Middle frontal gyrus (tissue), 1 donor: ENCODE measurements around the gene MALL.
"Not testable (repeated sequence)": the region's sequence is repeated elsewhere in the genome, so short reads cannot be mapped to it uniquely, and the experiment has no call there.

Source experiments
- DNase-seq: peaks from one replicate; pipeline ENCODE4 v3.0.0-alpha.2; 2015; ENCODE audit warnings: low spot score; ENCODE audit errors: extremely low spot score

MALL gene

DNA sequence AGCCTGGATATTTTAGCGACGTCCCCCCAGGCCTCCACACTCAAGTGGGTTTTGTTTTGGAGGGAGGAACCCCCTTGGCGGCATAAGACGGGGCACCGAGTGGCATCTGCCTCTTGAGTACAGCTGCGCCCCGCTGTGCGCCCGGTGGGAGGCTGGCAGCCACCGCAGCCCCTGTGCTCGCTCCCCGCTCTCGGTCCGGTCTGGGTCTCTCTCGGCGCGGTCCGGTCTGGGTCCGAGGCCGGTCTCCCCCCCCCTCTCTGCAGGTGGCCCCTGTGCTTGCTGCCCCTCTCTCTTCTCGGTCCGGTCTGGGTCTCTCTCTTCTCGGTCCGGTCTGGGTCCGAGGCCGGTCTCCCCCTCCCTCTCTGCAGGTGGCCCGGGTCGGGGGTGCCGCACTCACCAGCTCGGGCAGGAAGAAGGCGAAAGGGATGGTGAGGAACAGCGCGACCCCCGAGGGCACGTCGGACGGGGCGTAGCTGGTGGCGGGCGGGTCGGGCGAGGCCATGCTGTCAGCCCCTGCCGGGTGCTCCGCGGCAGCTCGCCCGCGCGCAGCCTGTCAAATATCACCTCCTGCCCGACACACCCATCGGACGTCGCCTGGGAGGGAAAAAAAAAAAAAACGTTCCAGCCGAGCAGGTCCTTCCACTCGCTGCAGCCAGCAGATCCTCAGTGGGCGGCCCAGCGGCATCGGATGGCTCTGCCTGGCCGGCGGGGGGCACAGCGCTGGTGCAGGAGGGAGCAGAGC is at the start of gene MALL:
Gene MALL, minus strand, starts transcription at position 532 of the 742 bp plus-strand sequence. Its CDS starts 30 bp downstream, at position 502.
- DNase-seq, result no peak

- peak; percentile 56 for DNase-seq
These were observed 41.7 kb upstream of the MALL start for GRCh38 chr2:110157153-110157793.

- DNase-seq, result not testable (repeated sequence)
These were observed 39.2 kb upstream of the MALL start for GRCh38 chr2:110154828-110155227.

DNA sequence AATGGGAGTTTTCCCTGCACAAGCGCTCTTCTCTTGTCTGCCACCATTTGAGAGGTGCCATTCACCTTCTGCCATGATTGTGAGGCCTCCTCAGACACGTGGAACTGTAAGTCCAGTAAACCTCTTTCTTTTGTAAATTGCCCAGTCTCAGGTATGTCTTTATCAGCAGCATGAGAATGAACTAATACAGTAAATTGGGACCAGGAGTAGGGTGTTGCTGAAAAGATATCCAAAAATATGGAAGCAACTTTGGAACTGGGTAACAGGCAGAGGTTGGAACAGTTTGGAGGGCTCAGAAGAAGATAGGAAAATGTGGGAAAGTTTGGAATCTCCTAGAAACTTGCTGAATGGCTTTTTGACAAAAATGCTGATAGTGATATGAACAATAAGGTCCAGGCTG is 38.6 kb upstream of the MALL start:
- not testable (repeated sequence) for DNase-seq

DNA sequence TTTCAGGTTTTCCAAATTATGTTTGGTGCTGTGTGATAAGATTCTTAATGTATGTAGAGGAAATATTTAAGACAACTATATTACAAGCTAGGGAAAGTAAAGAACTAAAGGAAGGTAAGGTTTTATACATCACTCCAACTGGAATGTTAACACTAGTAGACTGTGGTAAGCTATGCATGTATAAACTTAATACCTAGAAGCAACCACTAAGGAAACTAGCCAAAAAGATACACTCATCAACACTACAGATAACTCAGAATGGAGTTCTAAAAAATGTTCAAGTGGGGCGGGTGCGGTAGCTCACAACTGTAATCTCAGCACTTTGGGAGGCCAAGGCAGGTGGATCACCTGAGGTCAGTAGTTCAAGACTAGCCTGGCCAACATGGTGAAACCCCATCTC is 37.8 kb upstream of the MALL start:
- DNase-seq, result no peak

DNA sequence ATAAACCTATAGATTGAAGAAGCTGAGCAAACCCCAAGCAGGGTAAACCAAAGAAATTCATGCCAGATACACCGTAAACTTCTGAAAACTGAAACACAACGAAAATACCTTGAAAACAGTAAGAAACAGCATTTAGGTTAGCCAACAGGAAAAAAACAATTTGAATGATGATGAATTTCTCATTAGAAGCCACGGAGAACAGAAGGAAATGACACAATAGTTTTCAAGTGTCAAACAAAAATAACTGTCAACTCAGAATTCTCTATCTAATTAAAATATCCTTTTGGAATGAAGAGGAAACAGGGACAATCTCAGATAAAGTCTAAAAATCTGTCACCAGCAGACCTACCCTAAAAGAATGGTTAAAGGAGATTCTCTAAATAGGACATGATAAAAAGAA is 37.3 kb upstream of the MALL start:
- DNase-seq, result no peak

- DNase-seq, result peak; percentile 11
These were observed 34.0 kb upstream of the MALL start for GRCh38 chr2:110149330-110150220.

GRCh38 chr2:110146945-110147332 is 31.3 kb upstream of the MALL start:
- no peak for DNase-seq

DNA sequence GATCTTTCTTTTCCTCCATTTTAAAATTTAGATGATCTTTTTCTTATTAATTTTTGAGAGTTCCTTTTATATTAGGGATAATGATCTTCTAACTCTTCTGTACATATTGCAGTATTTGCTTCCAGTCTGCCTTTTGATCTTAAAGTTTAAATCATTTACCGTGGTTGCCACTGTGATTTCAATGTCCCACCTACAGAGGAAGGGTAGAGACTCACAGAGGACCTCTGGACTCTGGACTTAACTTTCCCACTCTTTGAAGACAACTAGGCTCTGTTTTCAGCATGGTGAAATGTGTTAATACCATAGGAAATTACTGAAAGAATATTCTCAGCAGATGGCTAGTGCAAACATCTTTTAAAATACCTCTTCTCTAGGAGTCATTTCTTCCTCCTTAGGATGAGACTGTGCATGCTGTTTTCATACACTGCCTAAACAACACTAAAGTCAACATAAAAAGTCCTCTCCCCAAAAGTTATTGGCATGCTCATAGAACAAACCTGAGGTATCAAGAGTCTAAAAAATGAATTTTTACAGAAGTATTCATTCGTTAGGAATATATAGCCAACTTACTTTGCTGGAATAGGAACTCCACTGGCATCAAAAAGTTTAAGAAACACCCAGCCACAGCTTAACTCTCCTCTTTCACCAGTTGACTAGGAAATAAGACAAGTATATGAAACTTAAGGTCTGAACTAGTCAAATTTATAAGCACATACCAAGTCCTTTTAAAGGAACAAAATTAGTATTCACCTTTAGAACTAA is 30.7 kb upstream of the MALL start:
- DNase-seq, result no peak

- no peak for DNase-seq
These were observed 28.4 kb upstream of the MALL start for GRCh38 chr2:110143982-110144381.

DNA sequence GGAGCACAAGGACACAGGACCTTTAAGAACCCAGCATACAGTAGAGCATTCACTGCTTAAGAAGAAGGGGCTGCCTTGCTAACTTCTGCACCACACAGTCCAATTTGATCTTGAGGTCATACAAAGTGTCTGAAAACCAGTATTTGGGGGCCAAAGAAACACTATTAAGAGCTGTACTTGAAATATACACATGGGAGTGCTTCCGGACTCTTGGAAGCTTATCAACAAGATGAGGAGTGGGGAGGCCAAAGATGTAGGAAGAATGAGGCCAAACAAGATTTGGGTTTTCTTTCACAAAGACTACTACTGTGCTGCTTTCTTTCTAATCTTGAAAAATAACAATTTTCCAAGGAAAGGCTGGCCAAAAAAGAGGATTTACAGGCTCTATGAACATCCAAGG is 24.8 kb upstream of the MALL start:
- no peak for DNase-seq

GRCh38 chr2:110134025-110134424 is 18.4 kb upstream of the MALL start:
- no peak for DNase-seq

GRCh38 chr2:110131166-110131565 is 15.5 kb upstream of the MALL start:
- no peak for DNase-seq

GRCh38 chr2:110130757-110131156 is 15.1 kb upstream of the MALL start:
- no peak for DNase-seq

DNA sequence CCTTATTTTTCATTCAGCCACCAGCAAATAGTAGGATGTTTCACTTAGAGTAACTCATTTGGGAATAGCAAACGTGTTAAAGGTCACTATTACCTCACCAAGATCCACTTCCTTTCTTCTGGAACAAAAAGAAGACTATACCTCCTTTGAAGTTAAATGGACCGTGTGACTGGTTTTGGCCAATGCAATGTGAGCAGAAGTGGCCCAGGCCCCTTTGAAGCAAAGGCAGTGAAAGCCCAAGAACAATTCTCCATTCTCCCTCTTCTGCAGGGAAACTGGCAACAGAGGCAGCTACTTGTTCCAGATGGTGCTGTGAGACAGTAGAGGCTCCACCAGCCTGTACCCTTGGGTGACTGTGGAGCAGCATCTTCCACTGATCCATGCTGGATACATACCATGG is 11.3 kb upstream of the MALL start:
- no peak for DNase-seq

DNA sequence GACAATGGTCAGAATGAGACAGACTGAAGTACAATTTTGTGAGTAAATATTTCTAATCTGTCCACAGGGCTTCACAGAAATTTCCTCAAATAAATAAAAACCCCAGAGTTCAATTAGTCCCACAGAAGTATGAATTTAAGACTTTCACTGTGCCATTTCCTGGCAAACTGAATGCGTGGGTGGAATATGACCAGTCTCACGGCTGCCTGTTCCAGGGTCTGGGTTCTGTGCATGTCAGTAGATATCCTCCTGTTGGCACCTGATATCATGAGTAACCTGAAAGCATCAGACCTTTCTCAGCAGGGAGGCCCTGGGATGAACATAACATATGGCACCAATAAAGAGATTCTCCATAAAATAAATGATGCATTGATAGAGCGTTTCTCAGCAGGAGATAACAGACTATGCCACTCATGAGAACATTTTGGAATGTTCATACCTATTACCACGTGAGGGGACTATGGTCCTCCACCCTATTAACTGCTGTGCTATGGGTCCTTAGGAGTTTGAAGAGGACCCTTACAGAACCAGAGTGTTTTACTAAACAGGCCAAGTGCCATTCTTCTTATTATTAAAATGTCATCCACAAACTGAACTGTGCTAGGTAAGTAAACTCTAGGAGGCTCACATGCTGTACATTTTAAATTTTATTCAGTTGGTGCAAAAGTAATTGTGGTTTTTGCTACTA is 10.6 kb upstream of the MALL start:
- DNase-seq, result no peak

- no peak for DNase-seq
These were observed 9.5 kb upstream of the MALL start for GRCh38 chr2:110124939-110125691.

DNA sequence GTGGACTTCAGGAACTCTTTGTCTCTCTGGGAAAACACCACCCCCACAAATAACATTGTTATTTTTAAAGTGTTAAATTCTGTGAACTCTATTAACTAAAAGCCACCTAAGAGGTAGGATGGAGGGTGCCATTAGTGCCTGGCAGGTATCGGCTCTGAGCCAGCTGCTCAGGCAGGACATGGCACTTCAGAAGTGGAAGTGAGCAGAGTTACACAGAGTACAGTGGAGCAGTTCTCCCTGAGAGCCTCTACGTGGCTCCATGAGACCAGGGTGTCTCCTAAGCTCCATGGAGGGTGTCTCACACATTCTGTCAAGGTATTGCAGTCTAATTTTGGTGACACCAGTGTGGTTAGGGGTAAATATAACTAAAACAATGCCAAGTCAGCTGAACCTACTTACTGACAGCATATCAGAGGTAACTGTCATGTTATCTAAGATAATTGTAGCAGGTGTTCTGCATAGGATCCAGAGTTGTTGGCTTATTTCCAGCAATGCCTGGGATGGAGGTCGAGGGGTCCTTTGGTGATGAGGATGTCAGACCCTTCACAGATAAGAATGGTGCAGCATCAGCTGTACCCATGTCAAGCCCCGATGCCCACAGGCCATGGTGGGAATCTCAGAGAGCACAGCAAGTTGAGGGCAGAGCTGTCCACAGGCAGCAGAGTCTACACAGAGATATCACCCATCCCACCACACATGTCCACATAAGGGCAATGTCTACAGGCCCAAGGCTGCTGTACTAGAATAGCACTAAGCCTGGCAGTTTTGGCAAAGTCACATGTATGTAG is 8.6 kb upstream of the MALL start:
- DNase-seq, result no peak

DNA sequence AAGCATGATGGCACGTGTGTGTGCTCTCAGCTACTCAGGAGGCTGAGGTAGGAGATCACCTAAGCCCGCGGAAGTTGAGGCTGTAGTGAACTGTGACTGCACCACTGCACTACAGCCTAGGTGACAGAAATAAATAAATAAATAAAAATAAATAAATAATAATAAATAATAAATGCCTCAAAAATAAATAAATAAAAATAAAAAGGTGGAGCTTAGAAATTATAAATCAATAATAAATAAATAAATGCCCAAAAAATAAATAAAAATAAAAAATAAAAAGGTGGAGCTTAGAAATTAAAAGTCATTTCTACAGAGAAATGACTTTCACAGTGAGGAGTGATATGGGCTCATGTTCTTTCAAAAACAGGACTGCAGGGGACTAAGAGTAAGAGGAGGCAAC is 6.0 kb upstream of the MALL start:
- DNase-seq, result no peak
